Measurements from ENCODE around the gene EIF2S3.
"Not testable (repeated sequence)": the region's sequence is repeated elsewhere in the genome, so short reads cannot be mapped to it uniquely, and the experiment has no call there.

EIF2S3 gene

DNA sequence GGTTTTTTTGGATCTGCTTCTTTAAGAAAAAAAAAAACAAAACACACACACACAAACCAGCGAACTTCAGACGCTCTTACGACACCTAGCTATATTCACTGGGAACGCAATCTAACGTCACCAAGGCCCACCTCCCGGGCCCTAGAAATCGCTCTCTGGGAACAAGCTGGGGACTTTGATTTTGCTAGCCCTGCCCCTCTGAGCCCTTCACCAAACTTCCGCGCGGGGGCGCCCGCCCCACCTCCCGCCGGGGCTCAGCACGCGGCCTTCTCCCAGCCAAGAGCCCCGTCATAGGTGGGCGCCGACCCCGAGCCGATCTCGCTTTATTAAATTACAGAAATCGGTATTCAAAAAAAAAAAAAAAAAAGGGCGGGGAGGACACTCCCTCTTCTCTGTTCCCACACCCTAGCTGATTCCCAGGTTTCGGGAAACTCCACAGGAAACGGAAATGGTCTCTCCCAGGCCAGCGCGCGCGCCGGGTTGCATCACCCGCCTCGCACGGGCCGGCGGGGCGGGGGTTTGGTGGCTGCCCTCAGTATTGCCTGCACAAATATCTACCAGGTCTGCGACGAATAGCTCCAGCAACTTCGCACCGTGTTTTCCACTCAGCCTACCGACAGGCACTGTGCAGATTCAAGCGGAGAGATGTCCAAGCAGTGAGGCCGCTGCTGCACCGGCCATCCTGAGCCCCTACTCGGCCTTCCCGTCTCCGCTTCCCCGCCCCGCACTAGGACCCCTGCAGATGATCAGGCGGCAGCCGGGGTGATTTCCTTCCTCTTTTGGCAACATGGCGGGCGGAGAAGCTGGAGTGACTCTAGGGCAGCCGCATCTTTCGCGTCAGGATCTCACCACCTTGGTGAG is at the start of gene EIF2S3:
Gene EIF2S3 (plus strand): TSS at position 775 of the 861 bp plus-strand sequence. CDS start 13 bp downstream, at position 788.
- peak; percentile 96 for DNase-seq

DNA sequence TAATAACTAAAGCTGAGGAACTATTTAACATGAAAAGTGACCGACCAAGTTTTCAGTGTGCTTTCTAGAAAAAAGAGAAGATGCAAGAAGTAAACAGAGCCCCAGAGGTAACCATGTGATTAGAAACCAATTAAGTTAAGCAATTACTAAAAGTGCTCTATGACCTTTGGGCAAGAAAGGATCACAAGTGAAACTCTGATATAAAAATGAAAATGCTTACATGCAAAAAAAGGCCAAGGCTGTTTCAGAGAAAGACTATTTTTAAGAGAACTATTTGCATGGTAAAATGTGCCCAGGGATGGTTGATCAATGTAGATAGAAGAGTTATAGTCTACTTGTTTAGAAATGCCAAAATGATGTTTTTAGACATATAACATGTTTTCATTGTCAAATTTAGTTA is 49.7 kb upstream of the EIF2S3 start:
- no peak for DNase-seq

DNA sequence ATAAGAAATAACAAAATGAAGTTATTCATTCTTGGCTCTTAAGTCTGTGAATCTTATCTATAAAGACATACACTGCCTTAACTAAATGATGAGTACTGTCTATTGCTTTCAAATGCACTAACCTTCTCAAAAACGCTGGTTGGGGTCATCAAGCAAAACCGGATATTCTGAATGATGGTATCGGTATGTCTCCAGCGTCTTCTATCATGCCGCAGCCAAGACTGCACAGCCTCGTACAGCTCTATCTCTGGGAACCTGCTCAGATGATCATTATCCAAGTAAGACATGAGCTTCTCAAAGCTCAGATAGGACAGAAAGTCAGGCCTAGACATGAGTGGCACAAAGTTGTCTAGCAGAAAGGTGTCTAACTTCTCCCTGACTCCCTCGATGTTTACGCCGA is 48.9 kb upstream of the EIF2S3 start:
- no peak for DNase-seq

DNA sequence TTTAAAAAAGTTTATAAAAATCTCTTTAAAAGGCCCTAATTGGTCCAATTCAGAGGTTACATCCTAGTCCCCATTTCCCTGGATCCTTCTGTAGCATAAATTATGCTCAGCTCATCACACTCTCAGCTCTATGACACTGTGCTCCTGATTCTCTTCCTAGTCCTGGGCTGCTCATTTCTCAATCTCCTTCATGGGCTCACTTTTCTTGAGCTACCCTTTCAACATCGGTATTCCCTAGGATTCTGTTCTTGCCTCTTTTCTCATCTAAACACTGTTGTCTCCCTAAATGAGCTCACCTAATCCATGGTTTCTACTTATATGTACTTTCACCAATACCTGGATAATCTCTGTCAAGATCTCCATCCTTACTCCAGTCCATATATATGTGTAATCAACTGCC is 42.5 kb upstream of the EIF2S3 start:
- no peak for DNase-seq

DNA sequence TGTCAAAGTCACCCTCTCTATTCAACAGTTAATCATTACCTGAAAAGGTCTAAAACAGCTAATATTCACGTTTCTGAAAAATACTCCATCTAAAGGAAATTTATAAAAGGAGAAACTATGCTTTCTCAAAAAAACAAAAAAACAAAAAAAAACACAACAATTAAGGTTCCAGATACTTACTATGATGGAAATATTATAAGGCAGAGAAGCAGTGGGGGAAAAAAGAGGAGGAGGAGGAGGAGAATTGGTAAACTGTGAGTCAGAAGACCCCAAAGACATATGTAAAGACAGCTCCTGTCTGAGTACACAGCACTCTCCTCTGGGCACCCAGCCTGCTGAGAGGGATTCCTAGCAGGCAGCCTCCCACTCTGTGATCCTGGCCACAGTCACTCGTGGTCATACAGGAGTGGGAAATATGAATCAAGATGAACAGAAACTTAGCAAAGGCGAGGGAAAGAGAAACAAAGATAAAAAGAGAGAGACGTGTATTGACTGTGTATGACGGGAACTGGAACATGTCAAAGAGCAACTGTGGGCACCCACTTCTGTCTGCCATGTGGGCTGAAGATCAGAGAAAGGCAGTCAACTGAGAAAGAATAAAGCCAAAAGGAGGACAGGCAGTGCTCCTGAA is 40.3 kb upstream of the EIF2S3 start:
- no peak for DNase-seq

DNA sequence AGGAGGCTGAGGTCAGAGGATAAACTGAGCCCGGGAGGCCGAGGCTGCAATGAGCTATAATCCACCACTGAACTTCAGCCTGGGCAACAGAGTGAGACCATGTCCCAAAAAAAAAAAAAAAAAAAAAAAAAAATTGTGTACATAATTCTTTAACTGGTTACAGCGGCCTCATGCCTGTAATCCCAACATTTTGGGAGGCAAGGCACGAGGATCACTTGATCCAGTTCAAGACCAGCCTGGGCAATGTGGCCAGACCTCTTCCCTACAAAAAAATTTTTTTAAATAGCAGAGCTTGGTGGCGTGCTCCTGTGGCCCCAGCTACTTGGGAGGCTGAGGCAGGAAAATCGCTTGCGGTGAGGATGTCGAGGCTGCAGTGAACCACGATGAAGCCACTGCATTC is 37.1 kb upstream of the EIF2S3 start:
- no peak for DNase-seq

DNA sequence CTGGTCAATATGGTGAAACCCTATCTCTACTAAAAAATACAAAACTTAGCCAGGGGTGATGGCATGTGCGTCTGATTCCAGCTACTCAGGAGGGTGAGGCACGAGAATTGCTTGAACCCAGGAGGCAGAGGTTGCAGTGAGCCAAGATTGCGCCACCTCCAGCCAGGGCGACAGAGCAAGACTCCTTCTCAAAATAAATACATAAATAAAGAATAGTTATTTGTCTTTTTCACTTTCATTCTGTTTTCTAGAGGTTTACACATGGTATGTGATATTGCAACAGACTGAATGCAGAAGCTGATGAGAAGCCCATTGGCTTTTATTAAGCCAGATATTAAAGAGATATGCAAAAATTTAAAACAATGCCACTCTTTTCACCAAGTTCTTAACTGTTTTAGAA is 35.9 kb upstream of the EIF2S3 start:
- DNase-seq = no peak

GRCh38 chrX:24019448-24019847 is 35.3 kb upstream of the EIF2S3 start:
- no peak for DNase-seq

GRCh38 chrX:24020306-24020876 is 34.4 kb upstream of the EIF2S3 start:
- no peak for DNase-seq

DNA sequence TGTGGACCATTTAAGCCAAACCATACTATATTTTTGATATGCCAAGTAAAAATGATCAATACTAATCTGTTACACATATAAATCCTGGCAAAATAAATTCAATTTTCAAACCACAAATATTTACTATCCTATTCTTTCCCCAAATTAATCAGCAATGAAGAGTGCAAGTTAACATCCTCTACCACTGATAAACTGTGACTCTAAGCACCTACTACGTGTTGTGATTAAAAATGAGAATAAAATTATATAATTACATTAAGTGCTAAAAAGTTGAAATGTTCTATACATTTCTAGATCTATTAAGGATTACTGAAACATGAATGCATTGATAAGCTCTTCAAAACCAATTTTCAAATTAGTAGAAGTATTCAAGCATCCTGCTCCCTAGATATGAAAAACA is 31.2 kb upstream of the EIF2S3 start:
- DNase-seq = no peak

GRCh38 chrX:24023972-24024669 is 30.6 kb upstream of the EIF2S3 start:
- peak; percentile 46 for DNase-seq

DNA sequence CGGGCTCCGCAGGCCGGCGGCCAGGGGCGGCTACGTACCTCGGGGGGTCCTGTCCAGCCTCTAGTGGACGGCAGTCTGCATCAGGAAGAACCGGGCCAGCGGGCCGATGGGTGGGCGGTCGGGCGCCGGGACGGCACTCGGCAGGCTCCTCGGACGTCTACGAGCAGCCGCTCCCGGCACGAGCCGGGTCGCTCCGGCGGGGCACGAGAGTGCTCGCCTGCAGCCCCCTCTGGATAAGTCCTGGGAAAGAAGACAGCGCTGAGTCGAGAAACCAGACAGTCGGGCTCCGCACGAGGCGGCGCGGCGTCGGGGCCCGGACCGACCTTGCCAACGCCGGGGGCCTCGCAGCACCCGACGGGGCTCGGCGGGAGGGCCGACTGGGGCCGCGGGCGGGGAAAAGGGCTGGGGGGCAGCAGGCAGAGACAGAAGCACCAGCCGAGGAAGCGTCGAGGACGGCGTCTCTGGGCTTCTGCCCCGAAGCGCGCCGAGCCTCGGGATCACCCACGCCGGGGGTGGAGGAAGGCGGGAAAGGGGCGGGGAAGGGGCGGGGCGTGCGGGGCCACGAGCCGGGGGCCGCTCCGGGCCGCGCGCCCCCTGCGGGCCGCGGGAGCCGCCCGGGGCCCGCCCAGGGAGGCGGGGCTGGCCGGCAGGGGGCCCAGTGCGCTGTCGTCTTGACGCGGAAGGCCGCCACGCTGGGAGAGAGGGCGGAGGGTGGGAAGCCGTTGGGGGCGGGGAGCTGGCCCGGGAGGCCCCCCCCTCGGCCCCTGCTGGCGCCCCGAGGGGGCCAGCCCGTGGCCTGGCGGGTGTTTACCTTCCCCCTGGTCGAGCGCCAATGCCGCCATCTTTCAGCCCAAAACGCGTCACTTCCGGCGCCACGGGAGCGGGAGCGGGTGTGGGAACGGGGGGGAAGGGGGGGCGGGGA is 29.7 kb upstream of the EIF2S3 start:
- peak; percentile 96 for DNase-seq

DNA sequence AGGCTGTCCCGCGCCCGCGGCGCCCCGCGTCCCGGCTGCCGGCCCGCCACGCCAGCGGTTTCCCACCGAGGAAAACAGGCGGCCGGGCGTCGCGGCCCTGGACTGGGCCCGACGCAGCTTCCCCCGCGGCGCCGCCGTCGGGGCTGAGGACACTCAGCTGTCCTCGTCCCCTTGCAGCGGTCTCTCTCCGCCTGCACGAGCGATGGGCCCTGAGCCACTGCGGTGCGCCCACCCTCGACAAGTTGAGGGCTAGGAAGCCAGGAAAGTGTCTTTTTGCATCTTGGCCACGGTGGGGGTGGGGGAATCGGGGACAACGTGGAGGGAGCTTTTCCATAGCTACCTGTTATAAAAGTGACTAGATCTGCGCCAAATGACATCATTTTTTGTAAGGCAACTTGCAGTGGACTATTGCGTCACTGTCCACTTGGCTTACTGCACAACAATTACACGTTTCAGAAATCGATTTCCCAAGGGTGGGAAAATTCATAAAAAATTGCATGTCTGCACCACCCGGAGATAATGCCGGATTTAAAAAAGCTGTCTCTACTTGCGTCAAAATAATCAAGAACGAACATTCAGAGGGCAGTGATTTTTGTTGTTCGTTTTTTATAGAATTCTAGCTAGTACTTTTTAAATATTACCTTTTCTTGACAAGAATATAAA is 28.9 kb upstream of the EIF2S3 start:
- peak; percentile 83 for DNase-seq

DNA sequence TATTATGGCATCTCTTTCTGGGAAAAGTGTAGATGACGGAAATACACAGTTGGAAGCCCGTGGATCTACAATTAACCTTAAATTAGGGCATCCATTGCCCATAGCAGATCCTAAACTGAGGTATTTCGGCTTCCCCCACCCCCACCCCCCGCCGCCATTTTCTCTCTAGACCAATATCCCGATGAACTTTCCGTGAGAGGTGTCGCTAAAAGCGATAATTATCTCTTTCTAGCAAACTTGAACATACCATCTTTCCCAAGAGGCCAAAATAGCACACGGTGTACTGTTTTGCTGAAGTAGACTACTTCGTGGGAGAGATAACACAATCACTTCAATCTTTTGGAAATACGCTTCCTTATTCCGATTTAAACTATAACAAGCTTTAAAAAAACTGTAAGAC is 28.3 kb upstream of the EIF2S3 start:
- DNase-seq = peak; percentile 33

DNA sequence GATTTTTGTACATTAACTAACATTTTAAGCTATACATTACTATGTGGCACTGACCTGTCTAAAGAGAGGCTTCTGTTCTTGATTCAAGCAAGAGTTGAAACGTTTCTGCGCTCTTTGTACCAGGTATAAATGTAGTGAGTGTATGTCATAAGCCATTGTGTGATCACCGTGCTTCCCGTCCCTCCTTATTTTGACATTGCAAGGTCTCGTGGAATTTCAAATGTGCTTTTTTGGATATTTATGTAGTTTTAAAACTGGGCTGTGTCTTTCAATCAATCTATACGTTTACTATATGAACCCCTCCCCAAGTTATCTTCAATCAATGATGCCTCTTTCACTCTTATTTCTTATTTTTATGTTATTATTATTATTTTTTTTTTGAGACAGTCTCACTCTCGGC is 27.7 kb upstream of the EIF2S3 start, which contains the start of gene KLHL15:
Gene KLHL15 (minus strand): TSS at position 101 of the 400 bp plus-strand sequence. CDS start 20,493 bp downstream, outside the sequence.
- DNase-seq = no peak

- no peak for DNase-seq
These were observed 26.8 kb upstream of the EIF2S3 start for GRCh38 chrX:24027985-24028384.

DNA sequence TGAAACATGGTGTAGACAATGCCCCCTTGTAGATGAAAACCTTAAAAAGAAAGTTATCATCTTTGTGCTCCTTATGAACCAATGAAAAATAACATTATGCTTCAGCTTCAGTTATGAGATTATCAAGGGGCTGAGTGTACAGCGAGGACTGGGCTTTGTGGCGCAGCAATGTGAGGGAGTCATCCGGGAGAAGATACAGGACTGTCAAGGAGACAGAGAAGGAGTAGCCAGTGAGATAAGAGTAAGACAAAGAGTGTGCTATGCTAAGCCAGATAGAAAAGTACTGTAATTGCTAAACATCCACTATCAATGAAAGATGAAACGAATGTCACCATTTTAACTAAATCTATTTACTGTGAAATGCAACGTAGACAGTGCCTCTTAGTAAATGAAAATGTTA is 24.2 kb upstream of the EIF2S3 start:
- DNase-seq = no peak

DNA sequence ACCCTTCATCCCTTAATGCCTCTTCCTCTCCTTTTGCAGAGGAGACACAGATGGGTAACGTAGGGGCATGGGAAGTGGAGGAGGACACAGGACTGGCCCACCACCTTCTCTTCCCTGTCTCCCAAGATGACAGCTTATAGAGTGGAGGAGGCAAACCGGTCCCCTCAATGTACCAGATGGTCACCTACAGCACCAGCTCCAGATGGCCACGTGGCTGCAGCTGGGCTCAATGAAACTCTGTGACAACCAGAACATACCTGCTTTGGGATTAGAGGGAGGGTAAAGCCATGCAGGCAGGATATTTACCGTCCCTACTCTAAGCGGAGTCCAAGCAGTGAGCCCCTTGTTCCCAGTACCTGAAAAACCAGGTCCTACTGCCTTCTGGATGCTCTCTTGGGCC is 20.3 kb upstream of the EIF2S3 start:
- DNase-seq = no peak

GRCh38 chrX:24037729-24038128 is 17.0 kb upstream of the EIF2S3 start:
- DNase-seq = no peak

DNA sequence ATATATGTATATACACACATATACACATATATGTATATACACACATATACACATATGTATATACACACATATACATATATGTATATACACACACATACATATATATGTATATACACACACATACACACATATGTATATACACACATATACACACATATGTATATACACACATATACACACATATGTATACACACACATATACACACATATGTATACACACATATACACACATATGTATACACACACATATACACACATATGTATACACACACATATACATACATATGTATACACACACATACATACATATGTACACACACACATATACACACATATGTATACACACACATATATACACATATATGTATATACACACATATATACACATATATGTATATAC is 8.7 kb upstream of the EIF2S3 start:
- not testable (repeated sequence) for DNase-seq

DNA sequence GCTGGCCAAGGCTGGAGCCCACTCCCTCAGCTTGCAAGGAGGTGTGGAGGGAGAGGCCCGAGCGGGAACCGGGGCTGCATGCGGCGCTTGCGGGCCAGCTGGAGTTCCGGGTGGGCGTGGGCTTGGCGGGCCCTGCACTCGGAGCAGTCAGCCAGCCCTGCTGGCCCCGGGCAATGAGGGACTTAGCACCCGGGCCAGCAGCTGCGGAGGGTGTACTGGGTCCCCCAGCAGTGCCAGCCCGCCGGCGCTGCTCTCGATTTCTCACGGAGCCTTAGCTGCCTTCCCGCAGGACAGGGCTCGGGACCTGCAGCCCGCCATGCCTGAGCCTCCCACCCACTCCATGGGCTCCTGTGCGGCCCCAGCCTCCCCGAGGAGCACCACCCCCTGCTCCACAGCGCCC is 5.1 kb upstream of the EIF2S3 start:
- not testable (repeated sequence) for DNase-seq

All from DMS53 (cell line).